Amygdala (tissue), 56 donors: ENCODE data around the gene COX7A2L.
"Not testable (repeated sequence)": the region's sequence is repeated elsewhere in the genome, so short reads cannot be mapped to it uniquely, and the experiment has no call there.

ENCODE experiments used
- DNase-seq, 56 donors: peaks; one replicate each; lab custom pipeline; 2025; lab: John Stamatoyannopoulos, UW

Gene COX7A2L, protein sequence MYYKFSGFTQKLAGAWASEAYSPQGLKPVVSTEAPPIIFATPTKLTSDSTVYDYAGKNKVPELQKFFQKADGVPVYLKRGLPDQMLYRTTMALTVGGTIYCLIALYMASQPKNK

DNA sequence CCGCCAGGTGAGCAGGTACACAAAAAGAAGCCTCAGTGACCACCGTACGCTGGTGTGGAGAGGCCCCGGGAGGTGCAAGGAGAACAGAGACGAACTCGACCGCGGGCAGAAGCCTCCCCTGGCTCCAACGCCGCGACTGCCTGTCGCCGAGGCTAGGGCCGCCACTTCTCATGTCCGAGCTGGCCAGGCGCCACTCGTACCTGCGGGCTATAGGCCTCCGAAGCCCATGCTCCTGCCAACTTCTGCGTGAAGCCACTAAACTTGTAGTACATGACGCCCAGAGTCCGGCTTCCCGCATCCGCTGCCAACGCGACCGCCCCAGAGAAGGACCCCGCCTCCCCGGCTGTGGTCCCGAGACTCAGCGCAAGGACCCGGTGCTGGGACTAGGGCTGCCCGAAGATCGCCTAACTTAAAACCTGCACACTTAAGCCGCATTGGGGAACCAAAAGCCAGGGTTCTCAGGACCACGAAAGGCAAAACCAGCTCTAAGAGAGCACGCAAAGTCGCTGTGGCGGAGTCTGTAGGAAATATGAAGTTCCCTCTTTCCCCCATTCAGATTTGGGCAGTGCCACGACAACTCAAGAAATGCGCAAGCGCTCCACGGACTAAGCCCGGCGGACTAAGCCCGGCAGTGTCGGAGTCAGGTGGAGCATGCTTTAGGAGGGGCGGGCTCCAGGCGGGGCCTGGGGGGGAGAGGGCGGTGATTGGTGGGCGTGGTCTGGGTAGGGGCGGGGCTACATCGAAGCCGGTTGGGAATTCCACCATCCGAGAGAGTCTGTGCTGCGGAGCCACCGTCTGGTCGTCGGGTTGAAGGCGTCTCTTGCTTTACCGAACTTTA is at the start of gene COX7A2L:
COX7A2L (minus strand) TSS at position 328 of the 838 bp plus-strand sequence; CDS start at position 272, 56 bp downstream.
- peak; percentile 56 to 99 (median 96) for DNase-seq

DNA sequence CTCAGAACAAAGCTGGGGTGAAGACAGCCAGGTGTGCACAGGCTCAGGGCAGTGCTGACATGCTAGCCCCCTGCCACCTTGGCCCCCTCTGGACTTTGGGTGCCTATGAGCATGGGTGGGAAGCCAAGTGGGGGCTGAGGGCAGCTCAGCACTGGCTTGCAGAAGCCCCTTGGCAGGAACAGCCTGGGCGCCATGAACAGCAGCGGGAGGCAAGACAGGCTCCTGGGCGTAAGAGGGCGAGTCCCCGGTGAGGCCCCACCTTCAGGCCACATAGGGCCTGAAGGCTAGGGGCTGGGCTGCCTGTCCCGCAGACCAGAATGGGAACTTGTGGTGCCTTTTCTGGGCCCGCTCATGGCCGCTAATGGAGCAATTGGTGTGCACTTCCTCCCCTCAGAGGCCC is 47.0 kb upstream of the COX7A2L start:
- DNase-seq: no peak

DNA sequence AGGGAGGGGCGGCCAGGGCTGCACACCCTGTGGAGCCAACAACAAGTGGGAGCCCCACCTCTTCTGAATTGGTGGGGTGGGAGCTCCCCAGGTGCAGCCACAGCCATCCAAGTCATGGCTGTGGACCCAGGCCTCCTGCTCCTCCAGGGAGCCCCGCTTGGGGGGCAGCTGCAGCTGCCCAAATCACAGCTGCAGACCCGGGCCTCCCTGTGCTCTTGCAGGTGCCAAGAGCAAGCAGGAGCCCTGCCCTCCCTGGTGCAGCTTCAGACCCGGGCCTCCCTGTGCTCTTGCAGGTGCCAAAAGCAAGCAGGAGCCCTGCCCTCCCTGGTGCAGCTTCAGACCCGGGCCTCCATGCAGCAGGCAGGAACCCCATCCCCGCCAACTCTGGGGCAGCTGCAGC is 46.5 kb upstream of the COX7A2L start:
- DNase-seq: no peak

DNA sequence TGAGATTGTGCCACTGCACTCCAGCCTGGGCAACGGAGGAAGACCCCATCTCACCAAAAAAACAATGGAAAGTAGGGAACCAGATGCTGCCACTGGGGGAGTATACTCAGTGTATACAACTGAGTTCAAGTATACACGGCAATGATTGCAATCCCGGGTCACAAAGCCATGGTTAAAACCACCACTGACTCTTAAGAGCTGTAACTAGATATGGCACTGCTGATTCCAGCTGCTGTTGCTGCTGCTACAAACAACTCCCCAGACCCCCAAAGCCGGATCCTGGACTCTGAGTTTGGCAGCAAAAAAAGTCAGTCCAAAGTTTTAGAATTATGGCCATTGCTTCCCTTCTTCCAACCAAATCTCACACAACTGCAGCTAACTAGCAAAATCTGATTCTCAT is 43.7 kb upstream of the COX7A2L start:
- DNase-seq: no peak

DNA sequence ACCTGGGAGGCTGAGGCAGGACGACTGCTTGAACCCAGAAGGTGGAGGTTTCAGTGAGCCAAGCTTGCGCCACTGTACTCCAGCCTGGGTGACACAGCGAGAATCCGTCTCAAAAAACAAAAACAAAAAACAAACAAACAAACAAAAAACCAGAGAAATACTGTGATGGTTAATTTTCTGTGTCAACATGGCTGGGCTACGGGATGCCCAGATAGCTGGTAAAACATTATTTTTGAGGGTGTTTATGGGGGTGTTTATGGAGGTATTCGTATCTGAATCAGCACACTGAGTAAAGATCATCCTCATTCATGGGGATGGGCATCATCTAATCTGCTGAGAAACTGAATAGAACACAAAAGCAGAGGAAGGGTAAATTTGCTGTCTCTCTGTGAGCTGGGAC is 40.8 kb upstream of the COX7A2L start:
- no peak for DNase-seq

DNA sequence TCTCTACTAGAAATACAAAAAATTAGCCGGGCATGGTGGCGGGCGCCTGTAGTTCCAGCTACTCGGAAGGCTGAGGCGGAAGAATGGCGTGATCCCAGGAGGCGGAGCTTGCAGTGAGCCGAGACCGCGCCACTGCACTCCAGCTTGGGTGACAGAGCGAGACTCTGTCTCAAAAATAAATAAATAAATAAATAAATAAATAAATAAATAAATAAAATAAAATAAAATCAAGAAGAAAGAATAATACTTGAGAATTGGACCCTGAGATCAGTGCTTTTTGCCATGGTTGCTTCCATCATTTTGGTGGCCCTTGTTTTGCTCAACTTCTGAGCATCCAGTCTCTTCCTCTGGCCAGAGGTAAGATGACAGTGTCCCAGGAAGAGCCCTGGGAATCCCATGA is 37.0 kb upstream of the COX7A2L start:
- not testable (repeated sequence) for DNase-seq

DNA sequence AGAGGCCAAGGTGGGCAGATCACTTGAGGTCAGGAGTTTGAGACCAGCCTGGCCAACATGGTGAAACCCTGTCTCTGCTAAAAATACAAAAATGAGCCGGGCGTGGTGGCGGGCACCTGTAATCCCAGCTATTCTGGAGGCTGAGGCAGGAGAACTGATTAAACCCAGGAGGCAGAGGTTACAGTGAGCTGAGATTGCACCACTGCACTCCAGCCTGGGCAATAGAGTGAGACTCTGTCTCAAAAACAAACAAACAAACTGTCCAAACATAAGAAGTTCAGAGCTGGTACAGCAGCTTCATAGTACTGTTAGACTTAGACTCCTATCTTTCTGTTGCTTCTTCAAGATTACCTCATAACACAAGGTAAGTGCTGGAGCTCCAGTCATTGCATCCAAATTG is 32.3 kb upstream of the COX7A2L start:
- not testable (repeated sequence) for DNase-seq

DNA sequence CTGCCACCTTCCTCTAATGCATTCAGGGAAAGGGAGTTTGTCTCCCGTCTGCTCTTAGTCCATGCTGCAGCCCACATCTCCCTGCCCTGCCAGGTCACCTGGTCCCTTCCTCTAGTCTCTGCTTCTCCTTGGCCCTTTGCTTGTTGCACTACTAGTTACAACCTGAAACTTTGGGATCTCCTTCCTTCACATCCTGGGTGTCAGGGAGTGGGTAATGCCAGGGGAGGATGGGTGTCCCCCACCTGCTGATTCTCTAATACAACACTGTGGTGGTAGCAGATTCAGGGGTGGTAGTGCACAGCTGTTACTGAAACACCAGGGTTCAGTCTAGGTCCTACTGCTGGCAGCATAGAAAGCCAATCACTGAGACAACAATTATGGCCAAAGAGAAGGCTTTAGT is 31.2 kb upstream of the COX7A2L start:
- DNase-seq: no peak

DNA sequence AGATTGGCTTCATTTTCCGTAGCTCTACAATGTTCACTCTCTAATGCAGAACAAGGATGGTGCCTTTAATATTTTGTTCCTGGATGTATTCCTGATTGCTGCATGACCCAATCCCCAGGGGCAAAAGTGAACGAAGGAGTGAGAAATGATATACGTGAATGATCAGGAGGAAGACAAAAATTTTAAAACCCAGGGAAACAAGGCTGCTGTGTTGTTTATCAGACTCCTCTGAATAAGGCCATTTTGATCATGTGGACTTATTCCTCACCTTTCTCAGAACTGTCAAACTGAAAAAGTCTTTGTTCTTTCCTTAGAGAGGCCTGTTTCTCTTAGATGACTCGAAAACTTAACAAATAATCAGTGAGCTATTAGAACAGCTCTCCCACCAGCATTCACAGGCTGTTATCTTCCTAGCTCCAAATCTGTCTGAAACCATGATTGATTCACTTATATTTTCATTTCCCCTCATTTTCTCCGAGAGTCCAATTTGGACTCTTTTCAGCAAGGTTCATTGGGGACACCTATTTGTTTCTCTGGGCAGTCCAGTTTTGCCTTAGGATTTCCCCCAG is 29.5 kb upstream of the COX7A2L start:
- DNase-seq: no peak

DNA sequence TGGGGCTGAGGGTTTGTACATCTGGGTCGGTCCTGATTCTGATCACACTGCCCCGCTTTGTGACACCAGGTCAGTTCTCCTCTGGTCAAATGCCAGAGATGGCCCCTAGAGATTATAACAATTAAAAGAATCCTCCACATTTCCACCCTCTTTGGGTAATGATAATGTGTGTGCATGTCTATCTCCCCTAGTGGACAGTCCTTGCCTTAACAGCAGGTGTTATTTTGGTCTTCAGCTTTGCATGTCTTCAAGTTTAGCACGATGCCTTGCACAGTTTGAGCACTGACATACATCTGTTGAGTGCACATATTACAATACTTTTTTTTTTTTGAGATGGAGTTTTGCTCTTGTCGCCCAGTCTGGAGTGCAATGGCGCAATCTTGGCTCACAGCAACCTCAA is 25.7 kb upstream of the COX7A2L start:
- no peak for DNase-seq

DNA sequence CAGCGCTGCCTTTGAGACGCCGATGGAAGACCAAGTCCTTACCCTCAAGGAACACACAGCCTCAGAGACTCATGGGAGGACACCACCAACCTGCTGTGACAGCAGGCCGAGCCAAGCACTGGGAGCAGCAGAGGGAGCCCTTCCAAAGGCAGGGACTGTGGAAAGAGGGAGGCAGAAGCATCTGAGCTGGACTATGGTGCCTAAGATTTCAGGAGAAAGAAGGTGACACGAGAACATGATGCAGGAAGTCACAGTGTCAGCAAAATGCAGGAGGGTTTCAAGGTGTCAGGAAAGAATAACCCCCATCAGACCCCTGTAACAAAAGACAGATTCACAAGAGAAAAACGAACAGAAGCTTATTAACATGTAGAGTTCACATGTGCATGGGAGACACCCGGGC is 24.2 kb upstream of the COX7A2L start:
- peak in 5 of 56 donors; percentile 3 to 22 (median 6) for DNase-seq

DNA sequence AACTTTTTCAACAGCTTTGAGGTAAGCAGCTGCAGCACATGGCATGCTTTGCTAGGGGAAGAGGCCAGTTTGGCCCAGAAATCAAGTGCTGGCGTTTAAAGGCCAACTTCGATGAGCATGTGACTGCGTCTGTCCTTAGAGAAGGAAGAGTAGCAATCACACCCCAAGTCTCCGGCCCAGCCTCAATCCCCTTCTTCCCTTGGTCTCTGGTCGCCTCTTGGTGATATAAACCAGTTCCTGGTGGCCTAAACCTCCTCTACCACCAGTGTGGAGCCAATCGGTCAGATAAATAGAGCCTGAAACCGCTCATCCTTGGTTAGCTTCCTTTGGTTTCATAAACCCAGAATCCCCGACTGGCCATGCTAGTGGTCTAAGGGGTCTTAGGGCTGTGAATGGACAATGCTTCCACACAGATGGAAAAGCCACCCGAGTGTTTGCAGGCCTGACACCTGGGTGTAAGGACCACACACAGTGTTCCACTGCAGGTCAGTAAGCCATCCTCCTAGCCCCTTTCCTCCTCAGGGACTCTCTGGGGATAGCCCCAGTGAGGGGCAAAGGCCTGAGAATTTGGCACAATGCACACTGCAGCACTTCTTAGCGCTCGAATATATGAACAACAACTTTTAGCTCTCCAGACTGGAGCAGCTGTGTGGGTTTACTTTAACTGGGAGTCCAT is 23.0 kb upstream of the COX7A2L start:
- no peak for DNase-seq

DNA sequence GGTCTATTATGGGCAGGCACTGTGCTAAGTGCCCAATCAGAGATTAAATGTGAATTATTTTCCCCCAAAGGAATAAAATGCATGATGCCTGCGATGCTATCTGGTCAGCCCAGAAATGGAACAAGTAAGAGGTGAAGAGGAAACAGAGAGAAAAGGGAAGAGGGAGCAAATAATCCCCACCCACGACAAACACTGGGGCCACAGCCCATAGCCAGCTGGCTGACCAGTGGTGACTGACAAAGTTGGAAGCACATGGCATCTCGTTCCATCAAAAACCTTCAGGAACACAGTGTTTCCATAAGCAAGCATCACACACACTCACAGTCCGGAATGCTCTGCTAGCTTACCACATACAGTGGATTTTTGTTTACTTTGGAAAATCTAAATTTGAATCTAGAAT is 21.1 kb upstream of the COX7A2L start:
- DNase-seq: no peak

DNA sequence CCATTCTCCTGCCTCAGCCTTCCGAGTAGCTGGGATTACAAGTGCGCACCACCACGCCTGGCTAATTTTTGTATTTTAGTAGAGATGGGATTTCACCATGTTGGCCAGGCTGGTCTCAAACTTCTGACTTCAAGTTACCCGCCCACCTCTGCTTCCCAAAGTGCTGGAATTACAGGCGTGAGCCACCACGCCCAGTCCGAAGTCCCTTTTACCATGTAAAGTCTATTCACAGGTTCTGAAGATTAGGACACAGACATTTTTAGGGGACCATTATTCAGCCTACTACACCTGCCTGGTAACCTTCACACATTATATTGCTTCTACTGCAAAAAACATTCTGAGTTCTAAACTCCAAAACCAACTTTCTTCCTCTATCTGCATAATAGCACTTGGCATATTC is 19.0 kb upstream of the COX7A2L start:
- not testable (repeated sequence) for DNase-seq

DNA sequence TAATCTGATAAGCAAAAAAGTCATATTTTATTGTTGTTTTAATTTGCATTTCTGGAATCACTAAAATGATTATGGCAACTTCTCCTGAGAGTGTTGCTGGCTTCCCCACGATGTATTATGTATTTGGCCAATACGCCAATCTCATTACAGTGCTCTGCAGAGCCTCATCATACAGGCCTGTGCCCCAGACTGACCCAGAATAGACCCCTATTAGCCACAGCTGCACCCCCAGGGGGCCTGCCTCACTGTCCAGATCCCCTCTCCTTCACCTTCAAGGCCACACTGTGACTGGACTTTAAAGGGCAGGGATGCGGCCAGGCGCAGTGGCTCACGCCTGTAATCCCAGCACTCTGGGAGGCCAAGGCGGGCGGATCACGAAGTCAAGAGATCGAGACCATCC is 17.4 kb upstream of the COX7A2L start:
- no peak for DNase-seq

DNA sequence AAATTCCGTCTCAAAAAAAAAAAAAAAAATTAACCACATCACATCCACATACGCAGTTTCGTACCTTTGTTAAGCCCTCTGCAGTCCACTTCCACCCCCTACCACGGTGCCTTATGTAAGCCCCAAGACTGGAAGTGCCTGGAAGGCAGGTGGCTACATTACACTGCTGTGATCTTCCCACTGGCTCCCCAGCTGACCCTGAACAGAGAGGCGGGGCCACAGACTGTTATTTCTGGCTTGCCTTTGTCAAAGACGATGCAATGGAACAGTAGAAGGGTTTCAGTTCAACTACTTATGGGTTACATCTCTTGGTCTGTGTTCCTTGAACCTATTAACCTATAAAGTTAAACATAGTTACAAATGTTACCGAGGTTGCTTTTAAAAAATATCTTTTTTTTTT is 15.7 kb upstream of the COX7A2L start:
- DNase-seq: no peak

DNA sequence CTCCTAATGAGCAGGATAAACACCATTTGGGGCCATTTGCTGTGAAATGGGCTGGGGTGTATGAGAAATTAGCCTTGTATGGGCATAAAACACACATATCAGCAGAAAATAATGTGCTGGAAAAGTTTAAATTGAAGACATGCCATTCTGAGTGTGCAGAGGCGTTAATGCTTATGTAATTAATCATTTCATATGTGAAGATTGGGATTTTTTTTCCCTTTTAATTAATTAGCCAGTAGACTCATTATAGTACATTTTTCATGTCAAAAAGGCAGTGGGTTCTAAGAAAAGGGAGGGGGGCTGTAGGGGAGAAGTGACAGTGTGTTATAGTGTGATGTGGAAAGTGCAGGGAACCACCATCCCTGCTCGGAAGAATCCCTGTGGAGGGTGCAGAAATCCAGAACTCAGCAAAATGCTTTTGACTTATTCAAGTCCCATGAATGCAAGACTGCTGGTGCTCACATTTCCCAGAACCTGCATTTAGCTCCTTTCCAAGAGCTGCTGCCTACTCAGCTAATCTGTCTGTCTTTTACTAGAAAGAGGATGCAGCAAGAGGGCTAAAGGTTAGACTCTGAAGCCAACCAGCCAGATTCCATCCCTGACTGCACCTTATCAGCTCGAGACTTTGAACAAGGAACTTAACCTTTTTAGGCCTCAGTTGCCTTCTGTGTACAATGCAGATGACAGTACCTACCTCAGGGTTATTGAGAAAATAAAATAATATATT is 11.6 kb upstream of the COX7A2L start:
- DNase-seq: no peak

DNA sequence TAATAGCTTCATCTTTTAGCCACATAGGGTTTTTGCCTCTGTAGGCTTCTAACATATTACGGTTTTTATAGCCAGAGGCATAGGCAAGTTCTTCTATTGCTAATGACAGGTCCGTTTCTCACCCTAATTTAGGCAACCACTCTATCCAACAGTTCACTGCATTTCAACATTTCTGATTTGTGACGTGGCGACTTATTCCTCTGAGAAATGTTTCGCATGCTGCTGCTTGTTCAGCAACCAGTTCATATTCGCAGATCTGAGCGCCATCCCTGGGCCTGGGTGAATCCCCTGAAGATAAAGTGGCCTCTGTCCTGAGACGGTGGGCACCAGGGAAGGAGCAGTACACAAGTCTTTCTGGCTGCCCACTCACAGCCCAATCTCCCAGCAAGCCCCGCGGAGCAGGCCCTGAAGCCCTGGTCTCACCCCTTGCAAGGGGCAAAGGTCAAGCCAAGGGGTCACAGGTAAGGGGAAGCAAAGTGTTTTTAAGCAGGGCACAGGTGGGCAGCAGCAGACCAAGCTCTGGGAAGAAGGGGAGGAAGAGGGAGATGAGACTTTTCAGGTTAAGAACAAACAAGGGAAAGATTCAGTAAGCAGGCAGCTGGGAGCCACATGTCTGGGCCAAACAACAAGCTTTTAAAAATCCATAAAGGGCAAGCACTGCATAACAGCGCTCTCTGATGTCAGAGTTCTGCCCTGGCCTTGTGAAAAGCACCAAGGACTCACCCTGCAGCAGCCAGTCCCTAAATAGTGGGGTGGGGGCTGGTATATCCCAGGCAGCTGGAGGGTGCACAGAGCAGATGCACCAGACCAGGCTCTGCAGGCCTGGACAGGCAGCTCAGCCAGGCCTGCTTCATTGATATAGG is 10.8 kb upstream of the COX7A2L start:
- no peak for DNase-seq

DNA sequence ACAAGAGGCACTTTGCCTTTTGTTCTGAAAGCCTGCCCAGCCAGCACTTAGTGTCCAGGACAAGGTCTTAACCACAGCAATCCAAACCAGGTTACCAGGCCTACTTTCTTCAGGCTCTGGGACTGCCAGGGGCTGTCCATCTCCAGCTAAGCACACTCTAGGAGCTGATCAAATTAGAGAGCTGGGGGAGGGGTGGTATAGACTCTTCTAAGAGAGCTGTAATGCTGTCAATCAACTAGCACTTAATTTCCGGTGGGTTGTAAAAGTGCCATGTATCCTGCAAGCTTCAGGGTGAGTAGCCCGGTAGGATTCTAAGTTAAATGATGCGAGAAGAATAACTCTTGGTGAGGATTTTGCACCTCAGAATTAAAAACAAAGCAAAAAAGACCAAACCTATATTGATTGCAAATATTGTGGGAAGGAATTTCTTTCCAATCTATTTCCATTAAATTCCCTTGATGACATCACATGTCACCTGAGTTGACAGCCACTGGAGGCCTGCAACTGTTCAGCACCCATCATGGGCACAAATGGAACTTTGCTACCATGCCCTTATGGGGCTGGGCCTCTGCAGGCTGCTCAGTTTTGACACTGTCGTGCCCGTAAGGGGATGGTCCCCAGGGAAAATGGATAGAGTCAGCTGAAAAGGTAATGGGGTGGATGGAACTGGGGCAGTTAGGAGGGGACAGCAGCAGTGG is 8.7 kb upstream of the COX7A2L start:
- DNase-seq: no peak
